ENCODE measurements around the gene REX1BD.

GRCh38 chr19:18610556-18611326, 22.1 kb downstream of the REX1BD start:
- no peak for TF ChIP-seq ZFP3 (CRISPR knock-in tag; IDR thresholded peaks at IDR 0.05)
- TF ChIP-seq ZFP30 (CRISPR knock-in tag; IDR thresholded peaks at IDR 0.05), result no peak
- TF ChIP-seq RARB (CRISPR knock-in tag; IDR thresholded peaks at IDR 0.05), result no peak
- no peak for TF ChIP-seq GLIS3 (CRISPR knock-in tag; IDR thresholded peaks at IDR 0.05)
- no peak for TF ChIP-seq PPARA (CRISPR knock-in tag; IDR thresholded peaks at IDR 0.05; ENCODE audit: borderline replicate concordance)
- no peak for TF ChIP-seq TCF4 (CRISPR knock-in tag; IDR thresholded peaks at IDR 0.05; ENCODE audit: borderline replicate concordance)
